ENCODE results near the gene RNF128.
"Not testable (repeated sequence)": the region's sequence is repeated elsewhere in the genome, so short reads cannot be mapped to it uniquely, and the experiment has no call there.

The RNF128 gene

DNA sequence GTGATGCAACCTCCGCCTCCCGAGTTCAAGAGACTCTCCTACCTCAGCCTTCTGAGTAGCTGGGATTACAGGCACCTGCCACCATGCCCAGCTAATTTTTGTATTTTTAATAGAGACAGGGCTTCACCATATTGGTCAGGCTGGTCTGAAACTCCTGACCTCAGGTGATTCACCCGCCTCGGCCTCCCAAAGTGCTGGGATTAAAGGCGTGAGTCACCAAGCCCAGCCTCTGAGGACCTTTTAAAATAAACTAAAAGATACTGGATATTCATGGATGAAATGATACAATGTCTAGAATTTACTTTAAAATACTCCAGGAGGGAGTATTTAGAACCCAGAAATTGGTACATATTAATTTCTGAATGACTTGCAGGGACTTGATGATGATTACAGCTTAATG lies 86.4 kb downstream of the RNF128 start:
- H3K4me3 ChIP-seq (ENCODE audit: low read depth, low read length); H3K4me1 ChIP-seq (ENCODE audit: control insufficient read depth, insufficient read depth, low read length); H3K27ac ChIP-seq (ENCODE audit: extremely low read depth, low read depth, low read length); H3K9me3 ChIP-seq (ENCODE audit: control insufficient read depth, insufficient read depth, low read depth, low read length); POLR2A ChIA-PET; H3K36me3 ChIP-seq (ENCODE audit: control insufficient read depth in 2 of 2, insufficient read depth in 1 of 2, low read length in 2 of 2): not testable (repeated sequence)
- CTCF ChIA-PET: interaction anchor here (1.4 kb wide), 1 partner anchor 778 kb away, joined by 4 read pairs; no protein-coding TSS in a partner anchor

DNA sequence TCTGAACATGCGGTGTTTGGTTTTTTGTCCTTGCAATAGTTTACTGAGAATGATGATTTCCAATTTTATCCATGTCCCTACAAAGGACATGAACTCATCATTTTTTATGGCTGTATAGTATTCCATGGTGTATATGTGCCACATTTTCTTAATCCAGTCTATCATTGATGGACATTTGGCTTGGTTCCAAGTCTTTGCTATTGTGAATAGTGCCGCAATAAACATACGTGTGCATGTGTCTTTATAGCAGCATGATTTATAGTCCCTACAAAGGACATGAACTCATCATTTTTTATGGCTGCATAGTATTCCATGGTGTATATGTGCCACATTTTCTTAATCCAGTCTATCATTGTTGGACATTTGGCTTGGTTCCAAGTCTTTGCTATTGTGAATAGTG lies 87.6 kb downstream of the RNF128 start:
- peak; percentile 98 for TF ChIP-seq ZNF146 (tag by site-specific recombination; IDR thresholded peaks at IDR 0.05)
- TF ChIP-seq, protein P1, sequence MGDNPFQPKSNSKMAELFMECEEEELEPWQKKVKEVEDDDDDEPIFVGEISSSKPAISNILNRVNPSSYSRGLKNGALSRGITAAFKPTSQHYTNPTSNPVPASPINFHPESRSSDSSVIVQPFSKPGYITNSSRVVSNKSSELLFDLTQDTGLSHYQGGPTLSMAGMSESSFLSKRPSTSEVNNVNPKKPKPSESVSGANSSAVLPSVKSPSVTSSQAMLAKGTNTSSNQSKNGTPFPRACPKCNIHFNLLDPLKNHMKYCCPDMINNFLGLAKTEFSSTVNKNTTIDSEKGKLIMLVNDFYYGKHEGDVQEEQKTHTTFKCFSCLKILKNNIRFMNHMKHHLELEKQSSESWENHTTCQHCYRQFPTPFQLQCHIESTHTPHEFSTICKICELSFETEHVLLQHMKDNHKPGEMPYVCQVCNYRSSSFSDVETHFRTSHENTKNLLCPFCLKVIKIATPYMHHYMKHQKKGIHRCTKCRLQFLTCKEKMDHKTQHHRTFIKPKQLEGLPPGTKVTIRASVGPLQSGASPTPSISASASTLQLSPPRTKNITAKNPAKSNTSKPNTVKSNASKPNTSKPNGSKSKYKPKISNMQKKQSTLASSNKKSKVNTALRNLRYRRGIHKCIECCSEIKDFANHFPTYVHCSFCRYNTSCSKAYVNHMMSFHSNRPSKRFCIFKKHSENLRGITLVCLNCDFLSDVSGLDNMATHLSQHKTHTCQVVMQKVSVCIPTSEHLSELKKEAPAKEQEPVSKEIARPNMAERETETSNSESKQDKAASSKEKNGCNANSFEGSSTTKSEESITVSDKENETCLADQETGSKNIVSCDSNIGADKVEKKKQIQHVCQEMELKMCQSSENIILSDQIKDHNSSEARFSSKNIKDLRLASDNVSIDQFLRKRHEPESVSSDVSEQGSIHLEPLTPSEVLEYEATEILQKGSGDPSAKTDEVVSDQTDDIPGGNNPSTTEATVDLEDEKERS (tag by site-specific recombination; IDR thresholded peaks at IDR 0.05): peak; percentile 92
- TF ChIP-seq, protein P2, sequence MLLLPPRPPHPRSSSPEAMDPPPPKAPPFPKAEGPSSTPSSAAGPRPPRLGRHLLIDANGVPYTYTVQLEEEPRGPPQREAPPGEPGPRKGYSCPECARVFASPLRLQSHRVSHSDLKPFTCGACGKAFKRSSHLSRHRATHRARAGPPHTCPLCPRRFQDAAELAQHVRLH (tag by site-specific recombination; IDR thresholded peaks at IDR 0.05): 0 out of 2 replicates have a peak, but pooled peaks have one; percentile 50
- CTCF ChIA-PET; H3K9me3 ChIP-seq (ENCODE audit: control insufficient read depth, insufficient read depth, low read depth, low read length); POLR2A ChIA-PET; H3K36me3 ChIP-seq (ENCODE audit: control insufficient read depth in 2 of 2, insufficient read depth in 1 of 2, low read length in 2 of 2); H3K4me3 ChIP-seq (ENCODE audit: low read depth, low read length); H3K27ac ChIP-seq (ENCODE audit: extremely low read depth, low read depth, low read length); H3K4me1 ChIP-seq (ENCODE audit: control insufficient read depth, insufficient read depth, low read length): not testable (repeated sequence)

Measured in HEK293 (cell line).